ENCODE measurements around the gene PBX4.

GRCh38 chr19:19647037-19647835 is 28.7 kb upstream of the PBX4 start:
- TF ChIP-seq SUZ12 (IDR thresholded peaks at IDR 0.05; ENCODE audit: extremely low read depth, insufficient read depth, insufficient read length) (no peak), ZNF274 (IDR thresholded peaks at IDR 0.05; ENCODE audit: low read depth, low read length) (no peak)

Data from NT2/D1 (cell line).